ENCODE data around the gene PRICKLE2.

The PRICKLE2 gene

GRCh38 chr3:64253689-64254088 is 28.4 kb upstream of the PRICKLE2 start:
- DNase-seq (ENCODE audit: extremely low spot score) = no peak
- POLR2A ChIA-PET = no interaction called here
- CTCF ChIA-PET = interaction anchor here (0.9 to 2.4 kb wide), 4 partner anchors 13 to 29 kb away, joined by 3 to 7 read pairs (median 4); partner anchors contain the start of gene PRICKLE2

DNA sequence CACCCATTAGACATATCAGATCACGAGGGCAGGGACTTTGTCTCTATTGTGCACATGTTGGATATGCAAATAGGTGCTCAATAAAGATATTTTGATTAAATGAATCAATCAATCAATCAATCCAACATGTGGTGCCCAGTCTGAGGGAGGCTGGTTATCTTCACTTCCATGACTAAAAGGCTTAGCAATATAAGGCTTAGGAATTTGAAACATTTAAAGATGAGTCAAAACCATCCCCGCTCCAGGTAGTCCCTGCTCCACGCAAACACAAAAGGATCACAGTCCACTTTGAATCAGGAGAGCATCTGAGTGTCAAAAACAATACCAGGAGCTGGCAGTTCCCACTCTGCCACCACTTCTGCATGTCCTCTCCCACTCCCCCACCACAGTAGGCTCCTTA is 25.8 kb upstream of the PRICKLE2 start:
- TF ChIP-seq, protein P1, sequence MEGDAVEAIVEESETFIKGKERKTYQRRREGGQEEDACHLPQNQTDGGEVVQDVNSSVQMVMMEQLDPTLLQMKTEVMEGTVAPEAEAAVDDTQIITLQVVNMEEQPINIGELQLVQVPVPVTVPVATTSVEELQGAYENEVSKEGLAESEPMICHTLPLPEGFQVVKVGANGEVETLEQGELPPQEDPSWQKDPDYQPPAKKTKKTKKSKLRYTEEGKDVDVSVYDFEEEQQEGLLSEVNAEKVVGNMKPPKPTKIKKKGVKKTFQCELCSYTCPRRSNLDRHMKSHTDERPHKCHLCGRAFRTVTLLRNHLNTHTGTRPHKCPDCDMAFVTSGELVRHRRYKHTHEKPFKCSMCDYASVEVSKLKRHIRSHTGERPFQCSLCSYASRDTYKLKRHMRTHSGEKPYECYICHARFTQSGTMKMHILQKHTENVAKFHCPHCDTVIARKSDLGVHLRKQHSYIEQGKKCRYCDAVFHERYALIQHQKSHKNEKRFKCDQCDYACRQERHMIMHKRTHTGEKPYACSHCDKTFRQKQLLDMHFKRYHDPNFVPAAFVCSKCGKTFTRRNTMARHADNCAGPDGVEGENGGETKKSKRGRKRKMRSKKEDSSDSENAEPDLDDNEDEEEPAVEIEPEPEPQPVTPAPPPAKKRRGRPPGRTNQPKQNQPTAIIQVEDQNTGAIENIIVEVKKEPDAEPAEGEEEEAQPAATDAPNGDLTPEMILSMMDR (IDR thresholded peaks at IDR 0.05; ENCODE audit: control extremely low read depth, extremely low read depth, low read depth, missing control alignments) = no peak
- DNase-seq (ENCODE audit: extremely low spot score) = no peak
- ChIA-PET POLR2A (no interaction called here), CTCF (interaction anchor here (1.3 to 2.4 kb wide), 2 partner anchors 10 to 66 kb away, joined by 3 to 7 read pairs; no protein-coding TSS in a partner anchor)

More at GRCh38 chr3:64253689-64254088, 28.4 kb upstream of the PRICKLE2 start:
- TF ChIP-seq, protein P1 (IDR thresholded peaks at IDR 0.05; ENCODE audit: control extremely low read depth, extremely low read depth, low read depth, missing control alignments) = no peak

DNA sequence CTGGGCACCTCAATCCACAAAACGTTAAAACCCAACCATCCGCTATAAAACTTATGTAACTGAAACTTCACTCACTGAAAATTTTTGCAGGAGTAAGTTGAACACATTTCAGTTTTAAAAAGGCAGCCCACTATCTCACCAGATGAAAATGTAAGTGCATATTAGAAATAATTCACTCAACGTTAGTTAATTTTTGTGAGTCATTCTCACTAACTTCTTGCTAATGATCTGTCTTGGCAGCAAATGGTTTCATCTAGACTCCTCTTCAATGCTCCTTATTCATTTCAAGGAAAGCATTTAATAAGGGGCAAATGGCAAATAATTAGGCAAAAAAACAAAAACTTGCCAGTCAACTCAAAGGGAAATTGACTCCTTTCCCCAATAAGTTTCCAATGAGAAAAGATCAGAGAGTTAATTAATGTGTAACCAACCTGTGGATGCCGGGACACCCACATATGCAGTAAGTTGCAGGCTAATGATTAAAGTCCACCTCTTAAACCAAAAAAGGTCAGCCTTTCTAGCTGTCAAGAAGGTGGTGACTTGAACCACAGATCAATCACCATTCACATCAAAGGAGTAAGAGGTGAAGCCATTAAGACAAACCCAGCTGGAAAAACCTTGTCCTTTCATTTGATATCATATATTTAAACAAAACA is 22.9 kb upstream of the PRICKLE2 start:
- TF ChIP-seq, protein P1 (IDR thresholded peaks at IDR 0.05; ENCODE audit: control extremely low read depth, extremely low read depth, low read depth, missing control alignments) = no peak
- ChIA-PET CTCF (interaction anchor here (1.1 to 1.6 kb wide), 3 partner anchors 11 to 25 kb away, joined by 3 to 4 read pairs (median 3); no protein-coding TSS in a partner anchor), POLR2A (no interaction called here)
- no peak for DNase-seq (ENCODE audit: extremely low spot score)

GRCh38 chr3:64244011-64244942 is 19.0 kb upstream of the PRICKLE2 start:
- CTCF ChIA-PET = interaction anchor here (1.0 kb wide), 1 partner anchor 23 kb away, joined by 4 read pairs; no protein-coding TSS in a partner anchor
- no peak for DNase-seq (ENCODE audit: extremely low spot score)
- TF ChIP-seq, protein P1 (IDR thresholded peaks at IDR 0.05; ENCODE audit: control extremely low read depth, extremely low read depth, low read depth, missing control alignments) = no peak
- POLR2A ChIA-PET = no interaction called here

GRCh38 chr3:64242435-64242834 is 17.2 kb upstream of the PRICKLE2 start:
- TF ChIP-seq, protein P1 (IDR thresholded peaks at IDR 0.05; ENCODE audit: control extremely low read depth, extremely low read depth, low read depth, missing control alignments) = no peak
- ChIA-PET POLR2A (no interaction called here), CTCF (interaction anchor here (1.5 to 1.6 kb wide), 2 partner anchors 8 to 13 kb away, joined by 3 to 4 read pairs; no protein-coding TSS in a partner anchor)
- no peak for DNase-seq (ENCODE audit: extremely low spot score)

- TF ChIP-seq, protein P1 (IDR thresholded peaks at IDR 0.05; ENCODE audit: control extremely low read depth, extremely low read depth, low read depth, missing control alignments) = no peak
- no peak for DNase-seq (ENCODE audit: extremely low spot score)
- CTCF ChIA-PET = interaction anchor here (1.6 to 1.7 kb wide), 2 partner anchors 11 to 12 kb away, joined by 3 to 7 read pairs; no protein-coding TSS in a partner anchor
- POLR2A ChIA-PET = no interaction called here
These were observed 15.7 kb upstream of the PRICKLE2 start for GRCh38 chr3:64240959-64241358.
